Mucosa of gallbladder (tissue), 1 donor: ENCODE measurements around the gene DPH5. TPM values are rescaled to one million over a fixed set of nuclear protein-coding genes. Genes with fewer than 3 reads are reported as not detected.

Experiments
- DNase-seq: peaks from one replicate; pipeline ENCODE4 v3.0.0-alpha.2; 2020; ENCODE audit warnings: low spot score
- total RNA-seq: library from RNA; stranded (reverse); gene quantifications from one replicate; pipeline ENCODE4 v1.2.1, GENCODE V29; 2021
- donor health status: DM: no; HTN: no; CAD: no.

DPH5 gene
- total RNA-seq, 1 donor from 2014 or later, result 25.6 TPM

DNA sequence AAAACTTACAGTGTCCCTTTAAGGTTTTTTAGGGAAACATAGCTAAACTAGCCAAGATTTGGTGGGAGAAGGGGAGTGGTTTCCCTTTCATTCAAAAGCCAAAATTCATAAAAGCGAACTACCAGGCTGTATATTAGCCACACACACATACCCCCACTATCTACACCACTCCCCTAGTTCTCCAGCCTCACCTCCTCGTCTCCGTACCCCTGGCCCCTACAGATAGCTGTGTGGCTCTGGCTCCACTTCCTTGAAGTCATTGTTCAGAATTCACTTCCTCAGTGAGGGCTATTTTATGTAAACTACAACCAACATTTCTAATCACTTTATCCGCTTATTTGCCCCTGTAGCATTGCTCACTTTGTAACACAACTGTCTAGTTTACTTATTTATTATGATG lies 5.3 kb upstream of the DPH5 start:
- no peak for DNase-seq

DNA sequence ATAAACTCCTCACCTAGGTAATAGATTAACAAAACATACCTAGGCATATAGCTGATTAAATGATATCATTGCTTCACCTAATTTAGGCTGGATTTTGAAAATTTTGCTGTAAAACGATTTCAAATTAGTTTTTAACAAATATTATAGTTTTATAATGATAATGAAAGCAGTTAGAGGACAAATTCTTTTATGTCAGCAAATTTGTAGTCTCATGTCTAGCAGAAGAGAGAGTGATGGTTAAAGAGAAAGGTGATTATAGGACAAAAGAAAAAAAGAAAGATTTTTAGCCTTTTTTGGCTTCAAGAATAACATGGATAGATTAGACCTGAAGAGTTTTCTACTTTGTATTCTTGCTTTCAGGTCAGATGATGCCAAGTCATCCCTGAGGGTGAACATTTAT lies 3.6 kb upstream of the DPH5 start:
- no peak for DNase-seq

DNA sequence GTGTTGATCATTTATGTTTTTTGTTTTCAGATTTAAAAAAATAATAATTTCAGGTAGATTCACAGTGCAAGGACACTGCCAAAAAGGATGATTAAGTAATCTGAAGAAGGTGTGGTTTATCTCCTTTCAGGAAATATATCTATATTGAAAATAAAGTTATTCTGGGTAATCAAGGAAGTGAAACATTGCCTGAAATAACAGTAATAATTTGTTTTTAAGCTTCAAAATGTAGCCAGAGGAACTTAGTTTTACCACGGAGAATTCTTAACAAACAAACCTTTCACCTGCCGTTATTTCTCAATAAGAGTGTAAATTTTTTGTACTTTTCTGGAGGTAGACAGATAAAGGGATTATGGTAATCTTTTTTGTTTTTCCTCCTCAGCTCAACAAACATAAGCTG lies 2.9 kb upstream of the DPH5 start:
- DNase-seq, result no peak

DNA sequence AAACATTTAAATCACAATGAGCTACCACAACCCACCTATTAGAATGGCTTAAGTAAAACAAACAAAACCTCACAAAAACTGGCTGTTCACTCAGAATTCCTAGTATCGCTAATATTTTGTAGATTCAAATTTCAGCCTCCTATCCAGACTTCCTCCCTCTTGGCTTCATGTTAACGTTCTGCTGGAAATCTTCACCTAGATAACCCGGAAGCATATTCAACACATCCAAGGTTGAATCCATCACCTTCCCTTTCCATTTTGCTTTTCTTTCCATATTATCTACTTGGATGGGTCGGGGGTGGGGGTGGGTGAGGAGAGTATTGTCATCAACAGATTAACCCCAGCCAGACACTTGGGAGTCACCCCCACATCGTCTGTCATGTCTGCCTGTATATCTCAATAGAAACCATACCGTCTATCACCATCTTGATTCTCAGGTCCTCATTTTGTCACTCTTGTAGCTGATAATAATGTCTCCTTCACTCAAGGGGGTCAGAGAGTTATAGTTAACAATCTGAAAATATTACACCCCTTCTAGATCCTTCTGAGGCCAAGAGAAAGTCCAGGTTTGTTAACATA lies 1.7 kb upstream of the DPH5 start:
- no peak for DNase-seq

DNA sequence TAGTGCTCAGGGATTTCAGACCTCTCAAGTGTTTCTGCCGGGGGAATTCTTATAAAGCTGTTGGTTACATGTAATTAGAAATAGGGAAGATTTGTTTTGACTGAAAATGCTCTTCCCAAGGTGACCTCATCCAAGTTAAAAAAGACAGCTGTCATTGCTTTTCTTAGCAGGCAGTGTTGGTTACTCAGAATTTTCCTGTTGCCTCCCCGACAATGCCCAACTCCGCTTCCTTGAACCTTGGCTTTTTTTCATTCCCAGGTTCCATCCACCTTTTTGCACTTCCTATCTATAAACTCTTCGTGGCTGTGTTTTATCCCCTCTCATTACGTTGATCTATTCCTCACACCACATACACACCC lies 825 bp upstream of the DPH5 start:
- DNase-seq, result no peak

DNA sequence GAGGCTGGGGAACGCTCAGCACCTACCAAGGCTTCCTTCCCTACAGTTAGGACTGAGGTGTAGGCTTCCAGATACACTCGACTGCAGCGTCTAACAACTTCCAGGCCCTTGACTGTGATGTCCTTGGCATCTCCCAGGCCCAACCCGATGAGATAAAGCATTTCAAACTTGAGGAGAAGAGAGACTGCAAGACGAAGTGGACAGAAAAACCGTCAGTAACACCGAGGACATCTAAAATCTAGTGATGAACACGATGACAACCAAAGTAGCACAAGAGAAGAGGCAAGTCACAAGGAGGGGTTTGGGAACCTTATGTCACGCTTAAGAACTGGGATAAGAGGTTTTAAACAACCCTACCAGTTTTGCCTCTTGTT lies 314 bp downstream of the DPH5 start:
- no peak for DNase-seq

DNA sequence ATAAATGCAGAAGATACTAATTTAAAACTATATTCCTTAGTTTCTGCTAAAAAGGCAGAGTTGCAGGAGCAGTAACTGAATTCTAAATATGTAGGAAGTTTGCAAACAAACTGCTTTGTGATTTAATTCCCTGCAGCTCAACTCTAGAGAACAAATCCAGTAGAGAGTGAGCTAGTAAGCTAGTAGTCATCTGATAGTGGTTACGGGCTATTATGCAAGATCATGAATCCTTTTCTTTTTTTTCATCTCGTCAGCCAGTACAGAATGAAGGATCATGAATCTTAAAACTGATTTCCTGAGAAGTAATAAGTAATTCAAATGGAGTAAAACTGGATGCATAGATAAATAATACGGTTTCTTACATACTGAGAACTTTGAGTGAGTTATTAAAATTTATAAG lies 3.3 kb downstream of the DPH5 start:
- DNase-seq, result no peak

DNA sequence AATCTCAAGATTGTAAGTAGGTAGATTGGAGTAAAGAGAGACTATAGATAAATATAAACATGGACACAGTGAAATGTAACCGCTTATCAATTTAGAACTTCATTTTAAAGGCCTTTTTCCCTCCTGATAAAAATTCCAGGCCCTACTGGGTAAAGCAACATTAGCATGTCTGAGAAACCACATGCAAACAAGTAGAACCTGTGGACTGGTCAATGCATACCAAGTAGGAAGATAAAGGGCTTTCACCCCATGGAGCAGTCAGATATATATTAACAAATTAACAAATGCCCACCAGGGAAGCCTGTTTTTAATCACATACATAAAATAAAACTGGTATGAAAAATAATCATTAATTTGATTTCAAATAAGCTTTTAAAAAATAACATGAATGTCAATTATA lies 8.1 kb downstream of the DPH5 start:
- no peak for DNase-seq

DNA sequence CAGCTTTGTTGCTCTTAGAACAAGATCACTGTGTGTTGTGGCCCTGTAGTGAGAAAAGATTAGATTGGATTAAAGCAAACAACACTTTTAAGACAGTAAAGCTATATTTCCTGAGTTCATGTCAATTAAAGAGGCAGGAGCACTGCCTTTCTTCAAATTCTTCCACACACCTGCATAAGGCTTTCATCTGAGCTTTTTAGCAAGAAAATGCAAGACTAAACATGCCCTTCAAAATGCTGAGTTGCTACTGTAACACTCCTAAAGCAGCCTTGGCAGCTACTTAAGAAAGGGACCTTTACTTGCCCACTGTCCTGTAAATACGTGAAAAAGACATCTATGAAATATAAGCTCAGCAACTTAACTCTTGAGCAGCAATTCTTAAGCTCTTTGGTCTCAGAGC lies 11.8 kb downstream of the DPH5 start:
- DNase-seq, result no peak

DNA sequence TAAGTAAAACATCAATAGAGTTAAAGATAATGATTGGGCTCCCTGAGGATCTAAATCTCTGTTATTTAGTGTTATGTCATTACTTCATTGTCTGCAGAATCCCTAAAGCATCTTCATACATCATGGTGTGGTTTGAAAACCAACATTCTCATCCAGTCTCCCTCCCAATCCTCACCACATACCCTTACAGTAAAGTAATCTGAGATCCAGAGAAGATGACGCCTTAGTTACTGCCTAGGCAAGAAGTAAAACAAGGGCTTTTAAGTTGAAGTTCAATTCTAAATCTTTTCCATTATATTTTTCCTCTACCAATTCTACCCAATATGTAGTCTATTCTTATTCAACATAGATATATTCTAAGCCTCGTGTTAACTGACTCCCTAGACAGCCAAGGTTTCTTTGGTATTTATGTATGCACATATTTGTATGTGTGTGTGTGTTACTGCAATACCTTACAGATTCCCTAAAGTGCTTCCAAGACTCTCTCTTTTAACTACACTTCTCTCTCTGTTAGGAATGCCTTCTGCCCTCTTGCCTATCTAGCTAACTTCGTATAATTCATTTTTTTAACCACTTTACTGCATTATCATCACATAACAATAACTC lies 17.3 kb downstream of the DPH5 start:
- DNase-seq, result no peak

DNA sequence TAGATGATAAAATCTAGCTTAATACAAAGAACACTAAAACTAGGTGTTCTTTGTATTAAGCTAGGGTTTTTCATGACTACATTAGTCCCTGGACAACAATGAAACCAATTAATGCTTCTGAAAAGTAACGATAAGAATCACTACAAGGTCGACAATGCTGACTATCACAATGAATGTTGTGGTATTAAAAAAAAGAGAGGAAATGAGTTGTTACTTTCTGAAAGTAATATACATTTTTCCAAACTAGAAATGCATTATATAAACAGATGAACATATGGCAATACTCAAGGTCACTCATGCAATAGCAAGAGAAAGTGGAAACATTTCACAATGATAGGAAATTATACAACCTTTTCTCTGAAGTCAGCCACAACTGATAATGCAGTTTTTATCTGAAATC lies 19.0 kb downstream of the DPH5 start:
- DNase-seq, result no peak

DNA sequence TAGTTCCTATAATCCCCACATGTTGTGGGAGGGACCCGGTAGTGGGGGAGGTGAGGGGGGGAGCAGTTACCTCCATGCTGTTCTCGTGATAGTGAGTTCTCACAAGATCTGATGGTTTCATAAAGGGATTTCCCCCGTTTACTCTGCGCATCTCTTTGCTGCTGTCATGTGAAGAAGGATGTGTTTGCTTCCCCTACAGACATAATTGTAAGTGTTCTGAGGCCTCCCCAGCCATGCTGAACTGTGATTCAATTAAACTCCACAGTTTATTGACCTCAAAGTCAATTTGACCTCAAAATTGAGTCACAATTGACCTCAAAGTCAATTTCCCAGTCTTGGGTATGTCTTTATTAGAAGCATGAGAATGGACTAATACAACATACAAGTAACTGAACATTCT lies 19.7 kb downstream of the DPH5 start:
- DNase-seq, result no peak

DNA sequence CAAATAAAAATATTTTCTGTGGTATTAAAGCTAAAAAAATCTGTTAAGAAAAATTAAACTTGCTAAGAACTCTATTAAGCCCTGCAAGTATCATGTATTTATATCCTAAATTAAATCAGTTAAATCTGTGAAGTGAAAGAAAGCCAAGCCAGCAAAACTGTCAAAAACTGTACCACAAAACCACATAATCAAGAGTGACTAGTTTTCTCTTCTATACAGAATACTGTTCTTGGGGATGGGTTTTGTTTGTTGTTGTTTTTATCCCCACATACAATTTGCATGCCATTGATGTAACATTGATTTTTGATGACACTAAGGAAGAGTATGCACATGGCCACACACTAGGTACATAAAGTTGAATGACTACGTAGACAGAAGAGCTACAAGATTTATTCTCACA lies 20.4 kb downstream of the DPH5 start:
- DNase-seq, result no peak

DNA sequence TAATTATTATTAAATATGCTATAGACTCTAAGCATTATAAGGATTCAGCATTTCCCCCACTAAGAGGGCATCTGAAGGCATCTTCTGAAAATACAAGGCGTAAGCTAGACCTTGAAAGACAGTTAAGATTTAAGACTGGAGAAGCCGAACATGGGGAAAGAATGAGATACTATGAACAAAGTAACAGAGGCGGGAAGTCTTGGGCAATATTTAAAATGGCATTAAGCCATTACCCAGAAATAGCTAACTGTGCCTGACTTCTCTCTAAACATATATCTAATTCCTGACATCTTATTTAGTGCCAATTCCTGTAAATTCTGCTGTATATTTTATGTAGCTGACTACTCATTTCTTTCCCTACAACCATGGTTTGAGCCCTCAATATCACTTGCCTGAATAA lies 20.9 kb downstream of the DPH5 start:
- DNase-seq, result no peak

DNA sequence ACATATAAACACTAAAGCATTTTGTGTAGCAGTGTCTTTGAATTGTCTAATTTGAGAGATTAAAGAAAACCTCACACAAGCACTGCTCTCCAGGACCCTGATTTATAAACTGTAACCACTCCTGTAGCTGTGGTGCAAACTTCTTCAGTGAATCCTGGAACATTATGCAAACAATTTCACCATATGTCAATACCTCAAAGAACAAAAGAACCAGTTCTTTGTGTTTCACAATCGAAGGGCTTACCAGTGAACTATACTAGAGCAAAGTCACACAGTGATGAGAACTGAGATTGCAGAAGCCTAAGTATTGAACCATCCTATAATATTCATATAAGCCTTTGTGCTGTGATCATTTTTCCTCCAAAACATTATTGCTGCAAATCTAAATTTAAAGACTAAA lies 21.5 kb downstream of the DPH5 start:
- no peak for DNase-seq

DNA sequence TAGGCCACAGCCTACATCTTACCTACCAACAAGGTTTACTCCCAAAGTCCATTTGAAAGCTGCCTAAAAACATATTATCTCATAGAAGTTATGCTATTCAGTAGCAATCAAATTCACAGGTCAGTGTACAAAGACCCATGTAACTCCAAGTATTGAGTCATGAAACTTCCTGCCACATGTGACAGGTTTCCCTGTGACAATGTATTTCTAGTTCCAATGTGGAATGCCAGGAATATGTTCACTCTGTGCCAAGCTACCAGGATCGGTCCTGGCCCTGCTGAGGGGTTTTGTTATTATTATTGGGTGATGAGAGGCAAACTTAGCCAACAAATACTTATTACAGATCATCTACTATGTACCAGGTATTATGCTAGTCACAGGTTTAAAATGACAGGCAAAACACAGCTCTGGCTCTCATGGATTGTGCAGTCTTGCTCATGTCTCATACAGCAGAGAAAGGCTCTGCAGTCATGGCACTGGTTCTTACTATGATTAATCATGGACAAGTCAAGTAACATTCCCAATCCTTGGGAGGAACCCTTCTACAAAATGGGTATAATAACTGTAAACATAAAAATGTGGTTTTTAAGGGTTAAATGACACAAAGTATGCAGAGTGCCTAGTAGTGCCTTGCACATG lies 22.5 kb downstream of the DPH5 start:
- no peak for DNase-seq

DNA sequence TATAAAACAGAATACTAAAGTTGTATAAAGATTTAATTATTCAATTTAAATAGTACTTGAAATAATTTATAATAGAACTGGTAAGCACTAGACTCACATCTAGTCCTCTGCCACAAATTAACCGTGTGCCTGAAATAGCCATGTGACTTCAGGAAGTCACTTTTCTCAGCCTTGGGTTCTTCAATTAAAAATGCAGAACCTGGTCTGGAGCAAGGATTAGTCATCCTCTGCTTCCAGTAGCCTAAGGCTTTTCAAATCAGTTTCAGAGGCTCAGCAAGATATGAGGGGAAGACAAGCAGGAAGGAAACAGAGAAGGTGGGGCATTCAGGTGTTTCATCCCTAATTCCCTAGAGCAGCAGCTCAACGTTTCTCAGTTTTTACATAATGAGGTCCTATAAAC lies 23.0 kb downstream of the DPH5 start:
- DNase-seq, result no peak

DNA sequence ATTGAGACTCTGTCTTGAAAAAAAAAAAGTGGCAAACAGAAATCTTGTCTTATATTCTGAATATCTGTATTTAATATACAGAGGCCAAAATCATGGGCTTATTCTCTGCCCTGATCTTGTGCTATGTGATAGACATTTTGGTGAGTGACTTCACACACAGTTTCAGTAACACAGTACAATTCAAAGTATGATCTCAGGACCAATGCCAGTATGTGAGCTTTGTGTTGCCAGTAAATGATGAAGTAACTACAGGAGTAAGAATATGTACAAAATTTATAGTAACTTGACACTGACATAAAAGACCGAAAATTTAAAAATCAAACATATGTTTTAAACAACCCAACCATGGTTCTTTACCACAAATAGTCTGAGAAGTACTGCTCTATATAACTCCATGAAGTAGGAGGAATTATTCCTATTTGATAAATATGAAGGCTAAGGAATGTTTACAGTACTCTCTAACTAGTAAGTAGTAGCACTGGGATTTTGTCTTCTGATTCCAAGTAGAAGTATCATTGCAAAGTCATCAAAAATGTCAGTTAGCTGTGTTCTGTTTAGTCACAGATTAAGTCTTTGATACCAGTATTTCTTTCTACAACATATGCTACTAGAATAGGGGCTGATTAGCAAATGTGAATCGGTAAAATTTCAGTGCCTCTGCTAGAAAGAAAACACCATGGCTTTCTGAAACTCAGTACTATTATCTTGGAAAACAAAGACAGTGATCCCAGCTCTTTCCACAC lies 25.3 kb downstream of the DPH5 start:
- no peak for DNase-seq

DNA sequence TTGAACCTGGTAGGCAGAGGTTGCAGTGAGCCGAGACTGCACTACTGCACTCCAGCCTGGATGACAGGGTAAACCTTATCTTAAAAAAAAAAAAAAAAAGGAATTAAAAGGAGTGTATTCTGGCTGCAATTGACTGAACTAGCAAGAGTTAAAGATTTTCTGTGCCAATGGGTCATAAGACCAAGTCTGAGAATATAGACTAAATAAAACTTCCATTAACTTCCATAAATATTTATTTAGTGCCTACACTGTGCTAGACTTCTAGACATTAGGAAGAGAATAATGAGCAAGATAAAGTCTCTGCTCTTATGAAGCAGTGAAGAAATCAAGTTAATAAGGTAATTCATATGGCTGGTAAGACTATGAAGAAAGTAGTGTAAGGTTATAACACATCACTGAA lies 27.2 kb downstream of the DPH5 start:
- no peak for DNase-seq

DNA sequence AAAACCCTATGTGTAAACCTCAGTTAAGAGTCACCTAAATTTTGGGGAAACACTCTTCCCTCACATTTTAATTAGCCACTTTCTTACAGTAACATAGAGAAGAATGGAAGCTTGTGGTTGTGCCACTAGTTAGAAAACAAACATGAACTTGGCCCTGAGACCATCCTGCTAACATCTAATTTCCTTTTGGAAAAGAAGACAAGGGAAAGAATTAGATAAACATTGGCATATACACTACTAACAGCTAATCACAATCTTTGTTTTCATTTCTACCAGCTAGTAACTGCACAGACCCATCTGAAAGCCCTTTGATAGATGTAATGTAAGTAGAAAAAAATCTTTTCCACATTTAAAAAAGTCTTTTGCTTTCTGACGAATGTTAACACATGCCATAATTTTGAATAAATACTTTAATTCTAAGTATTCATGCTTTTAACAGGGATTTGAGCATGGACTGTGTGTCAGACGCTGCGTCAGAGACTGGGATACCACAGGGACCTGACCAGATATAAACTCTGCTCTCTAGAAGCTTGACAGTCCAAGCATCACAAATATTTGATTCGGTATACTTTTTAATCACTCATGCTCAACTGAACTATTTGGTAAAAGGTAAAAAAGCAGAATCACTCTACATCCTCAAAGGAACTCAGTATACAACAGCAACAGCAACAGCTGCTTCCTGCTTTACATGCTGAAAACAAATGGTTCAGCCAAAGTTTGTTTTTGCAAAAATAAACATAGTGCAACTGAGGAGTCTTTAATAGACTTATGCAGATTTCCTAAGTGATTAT lies 30.2 kb downstream of the DPH5 start:
- DNase-seq, result no peak

DNA sequence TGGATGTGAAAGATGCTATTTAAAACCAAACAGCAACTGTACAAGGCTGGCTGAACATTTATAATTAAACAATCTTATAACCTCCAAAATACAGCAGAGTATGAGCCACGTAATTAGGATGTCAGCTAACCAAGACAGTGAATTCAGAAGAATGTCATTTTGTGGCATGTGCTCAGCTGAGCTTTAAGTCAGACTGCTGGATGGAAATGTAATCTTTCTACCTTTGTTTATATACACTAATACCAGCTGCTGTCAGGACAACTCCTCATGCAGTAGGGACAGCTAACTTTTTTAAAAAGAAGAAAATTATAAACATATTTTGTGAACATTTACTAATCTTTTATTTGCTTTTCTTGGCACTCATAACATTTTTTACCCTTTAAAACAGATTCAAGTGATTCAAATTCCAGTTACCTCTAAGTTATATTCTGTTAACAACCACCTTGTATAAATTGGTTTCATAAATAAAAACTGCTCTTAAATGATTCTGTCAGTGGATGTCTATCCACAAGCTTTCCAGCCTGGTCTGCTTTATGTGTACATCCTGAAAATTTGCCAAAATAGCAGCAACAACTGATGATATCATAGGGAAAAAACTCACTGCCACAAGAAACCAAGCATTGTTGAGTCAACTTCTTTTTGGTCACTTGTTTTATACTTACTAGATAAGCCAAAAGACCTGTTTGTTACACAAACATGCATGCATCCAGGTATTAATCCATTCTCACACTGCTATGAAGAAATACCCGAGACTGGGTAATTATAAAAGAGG lies 36.1 kb downstream of the DPH5 start:
- DNase-seq, result no peak

DNA sequence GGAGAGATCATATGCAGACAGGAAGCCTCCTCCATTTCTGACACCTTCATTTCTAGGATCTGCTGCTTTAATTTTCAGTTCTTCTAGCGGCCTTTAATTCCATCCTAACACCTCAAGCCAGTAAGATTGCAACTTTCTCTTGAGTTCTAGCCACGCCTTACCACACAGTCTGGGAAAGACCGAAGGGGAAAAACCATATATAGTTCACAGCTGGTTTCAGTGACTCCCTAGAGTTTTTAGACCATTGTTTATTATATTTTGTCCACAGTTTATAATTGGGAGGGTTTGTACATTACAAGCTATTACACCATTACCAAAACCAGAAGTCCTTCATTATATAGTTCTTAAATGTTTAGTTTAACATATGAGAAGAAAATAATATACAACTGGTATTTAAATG lies 37.5 kb downstream of the DPH5 start:
- no peak for DNase-seq
